GM06990 (cell line): ENCODE measurements around the gene TMPRSS4.

Experiments
- DNase-seq: peaks from one replicate; pipeline ENCODE4 v3.0.0-alpha.2; 2011; ENCODE audit not compliant: insufficient read length; ENCODE audit errors: extremely low read depth
- H3K27me3 ChIP-seq: replicated peaks from 2 replicates; pipeline ENCODE4 v1.6.0; 2011; ENCODE audit warnings: low read length; ENCODE audit not compliant: control insufficient read depth, insufficient read depth
- H3K36me3 ChIP-seq: 2 replicates; pipeline ENCODE4 v1.5.1; 2011; ENCODE audit warnings: low read length; ENCODE audit not compliant: control insufficient read depth, insufficient read depth
- H3K4me3 ChIP-seq: replicated peaks from 2 replicates; pipeline ENCODE4 v1.5.1; 2011; ENCODE audit warnings: low read depth, mild to moderate bottlenecking, control low read depth, low read length
- CTCF ChIP-seq: IDR thresholded peaks from 2 replicates; pipeline ENCODE4 v1.5.1; 2011; ENCODE audit warnings: low read length, control low read depth, mild to moderate bottlenecking, inconsistent platforms; ENCODE audit not compliant: insufficient read depth, poor library complexity, severe bottlenecking

TMPRSS4 gene

GRCh38 chr11:118076754-118077281 lies at the start of gene TMPRSS4:
TMPRSS4 (plus strand) TSS chr11:118077078; CDS start chr11:118077303, 225 bp downstream.
- Histone ChIP-seq H3K27me3 (peaks cover 1% of the 10 kb centered on the region; the same call in 1 of the 2 replicates), H3K4me3 (no peak within 1 kb of the TSS), H3K36me3 (no peaks in the 10 kb centered on the region)
- DNase-seq = no peak
- no peak for TF ChIP-seq CTCF

GRCh38 chr11:118027694-118028093 lies 49.2 kb upstream of the TMPRSS4 start:
- TF ChIP-seq CTCF = peak; percentile 27
- DNase-seq = no peak
- H3K27me3 ChIP-seq = no peaks in the 10 kb centered on the region
- H3K36me3 ChIP-seq = no peaks in the 10 kb centered on the region
- H3K4me3 ChIP-seq = no peak overlapping the region

GRCh38 chr11:118028626-118029025 lies 48.3 kb upstream of the TMPRSS4 start:
- TF ChIP-seq CTCF = no peak
- Histone ChIP-seq H3K27me3 (no peaks in the 10 kb centered on the region), H3K36me3 (no peaks in the 10 kb centered on the region), H3K4me3 (no peak overlapping the region)
- DNase-seq = no peak

GRCh38 chr11:118033443-118033842 lies 43.4 kb upstream of the TMPRSS4 start:
- no peaks in the 10 kb centered on the region for H3K36me3 ChIP-seq
- DNase-seq = no peak
- TF ChIP-seq CTCF = no peak
- H3K4me3 ChIP-seq = no peak overlapping the region
- H3K27me3 ChIP-seq = no peaks in the 10 kb centered on the region; the same call in 1 of the 2 replicates

GRCh38 chr11:118042141-118042540 lies 34.7 kb upstream of the TMPRSS4 start:
- no peak for DNase-seq
- no peak overlapping the region for H3K4me3 ChIP-seq
- no peak for TF ChIP-seq CTCF
- no peaks in the 10 kb centered on the region; the same call in 1 of the 2 replicates for H3K27me3 ChIP-seq
- no peaks in the 10 kb centered on the region for H3K36me3 ChIP-seq

- no peak for TF ChIP-seq CTCF
Observed at GRCh38 chr11:118042796-118043195, 34.1 kb upstream of the TMPRSS4 start.

More at GRCh38 chr11:118042796-118043195, 34.1 kb upstream of the TMPRSS4 start:
- Histone ChIP-seq H3K36me3 (no peaks in the 10 kb centered on the region), H3K4me3 (no peak overlapping the region), H3K27me3 (no peaks in the 10 kb centered on the region)
- no peak for DNase-seq
